GM23248 (cell line): ENCODE measurements around the gene ATP9A. TPM values are rescaled to one million over a fixed set of nuclear protein-coding genes. Genes with fewer than 3 reads are reported as not detected.

ENCODE experiments used
- DNase-seq: peaks from one replicate; pipeline ENCODE4 v3.0.0-alpha.2; 2015
- H2AFZ ChIP-seq: fragments of 200-600 bp; sonication (generic); 2 replicates; pipeline ENCODE4 v1.6.1; 2016; ENCODE audit warnings: antibody characterized with exemption
- H3F3A ChIP-seq: fragments of 200-600 bp; sonication (generic); 2 replicates; pipeline ENCODE4 v1.6.1; 2016; ENCODE audit warnings: mild to moderate bottlenecking, antibody characterized with exemption, mixed run types; ENCODE audit not compliant: insufficient read depth
- H3K27ac ChIP-seq: fragments of 200-600 bp; sonication (generic); 2 replicates; pipeline ENCODE4 v1.5.1; 2016; ENCODE audit warnings: mild to moderate bottlenecking
- H3K27me3 ChIP-seq: fragments of 200-600 bp; sonication (generic); replicated peaks from 2 replicates; pipeline ENCODE4 v1.6.1; 2016; ENCODE audit warnings: mild to moderate bottlenecking; ENCODE audit not compliant: insufficient read depth
- H3K36me3 ChIP-seq: fragments of 200-600 bp; sonication (generic); 2 replicates; pipeline ENCODE4 v1.6.1; 2016; ENCODE audit warnings: low read depth, mild to moderate bottlenecking
- H3K4me1 ChIP-seq: fragments of 200-600 bp; sonication (generic); 2 replicates; pipeline ENCODE4 v1.6.1; 2016; ENCODE audit warnings: mild to moderate bottlenecking; ENCODE audit not compliant: insufficient read depth
- H3K4me2 ChIP-seq: fragments of 200-600 bp; sonication (generic); one replicate; pipeline ENCODE4 v1.6.1; 2016; ENCODE audit warnings: mild to moderate bottlenecking; ENCODE audit not compliant: unreplicated experiment
- H3K4me3 ChIP-seq: fragments of 200-600 bp; sonication (generic); 2 replicates; pipeline ENCODE4 v1.5.1; 2016; ENCODE audit warnings: mild to moderate bottlenecking
- H3K79me2 ChIP-seq: fragments of 200-600 bp; sonication (generic); 2 replicates; pipeline ENCODE4 v1.6.1; 2016; ENCODE audit warnings: mild to moderate bottlenecking; ENCODE audit not compliant: insufficient read depth
- H3K9ac ChIP-seq: fragments of 200-600 bp; sonication (generic); 2 replicates; pipeline ENCODE4 v1.6.1; 2016; ENCODE audit warnings: mild to moderate bottlenecking
- H3K9me2 ChIP-seq: fragments of 200-600 bp; sonication (generic); 2 replicates; pipeline ENCODE4 v1.6.1; 2016; ENCODE audit warnings: mixed run types, mild to moderate bottlenecking, moderate library complexity; ENCODE audit not compliant: insufficient read depth
- H3K9me3 ChIP-seq: fragments of 200-600 bp; sonication (generic); one replicate; pipeline ENCODE4 v1.6.1; 2017; ENCODE audit warnings: low read depth
- H4K20me1 ChIP-seq: fragments of 200-600 bp; sonication (generic); 2 replicates; pipeline ENCODE4 v1.6.0; 2016; ENCODE audit not compliant: insufficient read depth
- EZH2 ChIP-seq: fragments of 200-600 bp; sonication (generic); IDR thresholded peaks from 2 replicates; pipeline ENCODE4 v1.6.1; 2018; ENCODE audit warnings: antibody characterized with exemption, mild to moderate bottlenecking; ENCODE audit not compliant: insufficient read depth, poor library complexity, severe bottlenecking
- EZH2phosphoT487 ChIP-seq: fragments of 200-600 bp; sonication (generic); IDR thresholded peaks from 2 replicates; pipeline ENCODE4 v1.6.1; 2018; ENCODE audit warnings: antibody characterized with exemption, moderate library complexity, mild to moderate bottlenecking, low read depth; ENCODE audit not compliant: insufficient read depth
- WGBS, 2 experiments: methylation state at CpG; one replicate each; pipeline ENCODE4 v1.1.6; 2015 to 2017; ENCODE audit warnings: low lambda C conversion rate in 2 of 2, low coverage in 1 of 2; ENCODE audit errors: missing lambda C conversion rate in 2 of 2; 5-methylcytosine and 5-hydroxymethylcytosine counted together
- in situ Hi-C: fragments of 300-500 bp; cut with MboI; formaldehyde crosslinking; loops from 2 replicates; pipeline ENCODE4 v1.15.0; 2020
- polyA plus RNA-seq: library from polyadenylated mRNA; unstranded; fragments of >200 nt; fragmentation: Nextera tagmentation; extraction: Ambion mirVana; gene quantifications from 2 replicates; pipeline ENCODE4 v1.2.1, GENCODE V29; 2016
- total RNA-seq: library from RNA; depleted of rRNA; stranded (reverse); fragments of >200 nt; shearing (Covaris generic); gene quantifications from 2 replicates; pipeline ENCODE4 v1.2.3, GENCODE V29; 2014

The ATP9A gene
- total and polyA plus RNA-seq, 2 experiments from 2014 or later = 6.9 to 15.9 TPM

GRCh38 chr20:51628533-51629398 lies 139.4 kb downstream of the ATP9A start:
- Histone ChIP-seq H3F3A (peaks cover 15% of the 10 kb centered on the region), H3K4me3 (no peak overlapping the region), H2AFZ (no peak overlapping the region), H3K27me3 (no peaks in the 10 kb centered on the region), H3K36me3 (no peaks in the 10 kb centered on the region), H3K27ac (no peak overlapping the region), H4K20me1 (no peaks in the 10 kb centered on the region), H3K9me3 (no peaks in the 10 kb centered on the region), H3K9ac (no peak overlapping the region), H3K4me1 (peaks cover 15% of the 10 kb centered on the region), H3K9me2 (no peaks in the 10 kb centered on the region), H3K4me2 (no peak overlapping the region), H3K79me2 (no peaks in the 10 kb centered on the region)
- TF ChIP-seq EZH2phosphoT487 (no peak), EZH2 (no peak)
- in situ Hi-C loops = no loop called here
- 88 to 89% methylated on average over 8 of the region's 8 CpGs for WGBS, 2 experiments
- peak; percentile 46 for DNase-seq

GRCh38 chr20:51627586-51627985 lies 140.6 kb downstream of the ATP9A start:
- no peak for DNase-seq
- H3F3A ChIP-seq = peaks cover 15% of the 10 kb centered on the region
- TF ChIP-seq EZH2 (no peak), EZH2phosphoT487 (no peak)
- in situ Hi-C loops = no loop called here
- H3K27me3 ChIP-seq = no peaks in the 10 kb centered on the region
- H3K4me2 ChIP-seq = no peak overlapping the region
- no peak overlapping the region for H3K9ac ChIP-seq
- H3K9me3 ChIP-seq = no peaks in the 10 kb centered on the region
- H3K4me1 ChIP-seq = peaks cover 15% of the 10 kb centered on the region
- H3K27ac ChIP-seq = no peak overlapping the region
- 90 to 94% methylated on average over 10 of the region's 10 CpGs for WGBS, 2 experiments
- no peaks in the 10 kb centered on the region for H3K36me3 ChIP-seq
- H3K9me2 ChIP-seq = no peaks in the 10 kb centered on the region
- H3K79me2 ChIP-seq = no peaks in the 10 kb centered on the region
- H2AFZ ChIP-seq = no peak overlapping the region
- H4K20me1 ChIP-seq = no peaks in the 10 kb centered on the region
- H3K4me3 ChIP-seq = no peak overlapping the region

- Histone ChIP-seq H3K27me3 (no peaks in the 10 kb centered on the region), H4K20me1 (no peaks in the 10 kb centered on the region), H3K36me3 (no peaks in the 10 kb centered on the region), H3K9me3 (no peaks in the 10 kb centered on the region), H3F3A (peaks cover 3% of the 10 kb centered on the region; the same call in 1 of the 2 replicates), H3K4me3 (no peak overlapping the region), H3K9me2 (no peaks in the 10 kb centered on the region), H3K79me2 (no peaks in the 10 kb centered on the region), H3K4me2 (no peak overlapping the region), H3K9ac (no peak overlapping the region), H3K27ac (no peak overlapping the region), H3K4me1 (no peaks in the 10 kb centered on the region), H2AFZ (no peak overlapping the region)
- WGBS, 2 experiments = 80 to 83% methylated on average over 14 of the region's 14 CpGs
- DNase-seq = no peak
- TF ChIP-seq EZH2 = no peak
- no peak for TF ChIP-seq EZH2phosphoT487
- in situ Hi-C loops = no loop called here
These were observed 143.1 kb downstream of the ATP9A start for GRCh38 chr20:51625105-51625504.

GRCh38 chr20:51624157-51624731 lies 143.9 kb downstream of the ATP9A start:
- 61% methylated on average over 17 of the region's 17 CpGs for WGBS, 2 experiments
- Histone ChIP-seq H3K9ac (no peak overlapping the region), H3K36me3 (no peaks in the 10 kb centered on the region), H3K4me1 (no peaks in the 10 kb centered on the region), H3K4me2 (no peak overlapping the region), H2AFZ (no peak overlapping the region), H3K4me3 (no peak overlapping the region), H4K20me1 (no peaks in the 10 kb centered on the region), H3K27ac (no peak overlapping the region), H3F3A (no peaks in the 10 kb centered on the region), H3K27me3 (no peaks in the 10 kb centered on the region), H3K9me3 (no peaks in the 10 kb centered on the region), H3K79me2 (no peaks in the 10 kb centered on the region), H3K9me2 (no peaks in the 10 kb centered on the region)
- in situ Hi-C loops = no loop called here
- peak; percentile 79 for DNase-seq
- TF ChIP-seq EZH2phosphoT487 (no peak), EZH2 (no peak)
